Activated CD8-positive, alpha-beta T cell treated with anti-CD3 and anti-CD28 coated beads, Interleukin-2, amount 10 ng/mL, durations not matched to agents 7 days and 5 days (primary cell): ENCODE results near the gene ODAPH. TPM values are rescaled to one million over a fixed set of nuclear protein-coding genes. Genes with fewer than 3 reads are reported as not detected.
"Not testable (repeated sequence)": the region's sequence is repeated elsewhere in the genome, so short reads cannot be mapped to it uniquely, and the experiment has no call there.

ENCODE experiments used
- ATAC-seq: fragments of 150-1000 bp; cut with Tn5 transposase; one replicate; pipeline ENCODE4 v1.10.0; 2021; ENCODE audit warnings: moderate library complexity
- CTCF ChIA-PET: fragments of 350-600 bp; sonication (Branson Sonifier 250); formaldehyde crosslinking; loops from one replicate; lab custom pipeline; 2021; ENCODE audit warnings: antibody characterized with exemption; lab: Charles Lee
- POLR2A ChIA-PET: fragments of 350-600 bp; sonication (Branson Sonifier 250); formaldehyde crosslinking; loops from one replicate; lab custom pipeline; 2021; ENCODE audit warnings: antibody characterized with exemption; lab: Charles Lee
- DNase-seq: peaks from one replicate; pipeline ENCODE4 v3.0.0-alpha.2; 2020
- H3K27ac Mint-ChIP-seq: one replicate; pipeline ENCODE4 v1.8.0; 2021; ENCODE audit warnings: mild to moderate bottlenecking, mixed read lengths
- H3K27me3 Mint-ChIP-seq: one replicate; pipeline ENCODE4 v1.8.0; 2021; ENCODE audit warnings: low read depth, mixed read lengths
- H3K36me3 Mint-ChIP-seq: one replicate; pipeline ENCODE4 v1.8.0; 2021; ENCODE audit warnings: low read depth, mixed read lengths
- H3K4me1 Mint-ChIP-seq: one replicate; pipeline ENCODE4 v1.8.0; 2021; ENCODE audit warnings: low read depth, mixed read lengths
- H3K4me3 Mint-ChIP-seq: one replicate; pipeline ENCODE4 v1.8.0; 2021; ENCODE audit warnings: mild to moderate bottlenecking, mixed read lengths
- H3K9me3 Mint-ChIP-seq: one replicate; pipeline ENCODE4 v1.8.0; 2022; ENCODE audit warnings: mixed read lengths; ENCODE audit not compliant: insufficient read depth
- total RNA-seq, 2 experiments: library from RNA; stranded (reverse); gene quantifications; one replicate each; pipeline ENCODE4 v1.2.3, GENCODE V29; 2021

ODAPH gene
- total RNA-seq, 2 experiments from 2014 or later = not detected

- CTCF ChIA-PET = no interaction called here
- POLR2A ChIA-PET = interaction anchor here (0.6 kb wide), 1 partner anchor 406 kb away, joined by 4 read pairs; no protein-coding TSS in a partner anchor
- no peak for ATAC-seq
These were observed 30.8 kb upstream of the ODAPH start for GRCh38 chr4:75525086-75525485.

GRCh38 chr4:75525910-75526309 lies 30.0 kb upstream of the ODAPH start:
- H3K4me3 Mint-ChIP-seq = no peak overlapping the region
- H3K36me3 Mint-ChIP-seq = peaks cover 49% of the 10 kb centered on the region
- CTCF ChIA-PET = interaction anchor here (1.3 kb wide), 1 partner anchor 12 kb away, joined by 3 read pairs; no protein-coding TSS in a partner anchor
- no peaks in the 10 kb centered on the region for H3K4me1 Mint-ChIP-seq
- H3K9me3 Mint-ChIP-seq = no peaks in the 10 kb centered on the region
- ATAC-seq (no peak), DNase-seq (no peak)
- H3K27me3 Mint-ChIP-seq = no peaks in the 10 kb centered on the region
- POLR2A ChIA-PET = interaction anchor here (0.8 to 2.1 kb wide), 2 partner anchors 11 to 13 kb away, joined by 3 to 13 read pairs; partner anchors contain the start of genes RCHY1 and THAP6
- no peak overlapping the region for H3K27ac Mint-ChIP-seq

More at GRCh38 chr4:75525086-75525485, 30.8 kb upstream of the ODAPH start:
- no peak for DNase-seq
- no peaks in the 10 kb centered on the region for H3K27me3 Mint-ChIP-seq
- H3K27ac Mint-ChIP-seq = no peak overlapping the region
- peaks cover 1% of the 10 kb centered on the region for H3K4me1 Mint-ChIP-seq
- H3K4me3 Mint-ChIP-seq = no peak overlapping the region
- peaks cover 48% of the 10 kb centered on the region for H3K36me3 Mint-ChIP-seq
- H3K9me3 Mint-ChIP-seq = no peaks in the 10 kb centered on the region

GRCh38 chr4:75527482-75527881 lies 28.4 kb upstream of the ODAPH start:
- Mint-ChIP-seq H3K4me1 (no peaks in the 10 kb centered on the region), H3K4me3 (no peak overlapping the region), H3K9me3 (no peaks in the 10 kb centered on the region), H3K27ac (no peak overlapping the region), H3K27me3 (no peaks in the 10 kb centered on the region), H3K36me3 (peaks cover 54% of the 10 kb centered on the region)
- ATAC-seq = no peak
- no peak for DNase-seq
- CTCF ChIA-PET = interaction anchor here (1.0 to 2.2 kb wide), 3 partner anchors 12 to 92 kb away, joined by 3 to 8 read pairs (median 4); partner anchors contain the start of genes RCHY1 and THAP6
- POLR2A ChIA-PET = interaction anchor here (2.1 kb wide), 1 partner anchor 13 kb away, joined by 13 read pairs; the partner anchor contains the start of genes RCHY1 and THAP6

GRCh38 chr4:75530556-75531322 lies 25.1 kb upstream of the ODAPH start:
- Mint-ChIP-seq H3K4me1 (no peaks in the 10 kb centered on the region), H3K4me3 (no peak overlapping the region), H3K27ac (no peak overlapping the region), H3K27me3 (no peaks in the 10 kb centered on the region), H3K9me3 (no peaks in the 10 kb centered on the region), H3K36me3 (peaks cover 58% of the 10 kb centered on the region)
- ChIA-PET CTCF (no interaction called here), POLR2A (interaction anchor here (1.0 kb wide), 1 partner anchor 16 kb away, joined by 3 read pairs; no protein-coding TSS in a partner anchor)
- ATAC-seq (no peak), DNase-seq (no peak)

GRCh38 chr4:75531536-75532143 lies 24.2 kb upstream of the ODAPH start:
- POLR2A ChIA-PET = interaction anchor here (1.0 kb wide), 1 partner anchor 17 kb away, joined by 3 read pairs; no protein-coding TSS in a partner anchor
- H3K4me1 Mint-ChIP-seq, CTCF ChIA-PET, DNase-seq, ATAC-seq, H3K9me3 Mint-ChIP-seq, H3K27me3 Mint-ChIP-seq, H3K27ac Mint-ChIP-seq, H3K4me3 Mint-ChIP-seq: not testable (repeated sequence)
- peaks cover 54% of the 10 kb centered on the region for H3K36me3 Mint-ChIP-seq

- ATAC-seq, H3K4me1 Mint-ChIP-seq, H3K4me3 Mint-ChIP-seq, CTCF ChIA-PET, DNase-seq, H3K27me3 Mint-ChIP-seq, H3K27ac Mint-ChIP-seq, H3K9me3 Mint-ChIP-seq, POLR2A ChIA-PET: not testable (repeated sequence)
- peaks cover 45% of the 10 kb centered on the region for H3K36me3 Mint-ChIP-seq
These were observed 22.5 kb upstream of the ODAPH start for GRCh38 chr4:75533339-75533887.

GRCh38 chr4:75533926-75534325 lies 21.9 kb upstream of the ODAPH start:
- DNase-seq, H3K4me3 Mint-ChIP-seq: not testable (repeated sequence)

GRCh38 chr4:75537308-75537707 lies 18.6 kb upstream of the ODAPH start:
- ATAC-seq, POLR2A ChIA-PET, H3K4me1 Mint-ChIP-seq, H3K4me3 Mint-ChIP-seq, H3K27ac Mint-ChIP-seq, DNase-seq, H3K9me3 Mint-ChIP-seq, H3K27me3 Mint-ChIP-seq: not testable (repeated sequence)
- peaks cover 23% of the 10 kb centered on the region for H3K36me3 Mint-ChIP-seq
- CTCF ChIA-PET = interaction anchor here (1.3 kb wide), 1 partner anchor 11 kb away, joined by 3 read pairs; no protein-coding TSS in a partner anchor

More at GRCh38 chr4:75533926-75534325, 21.9 kb upstream of the ODAPH start:
- H3K9me3 Mint-ChIP-seq, ATAC-seq, H3K4me1 Mint-ChIP-seq, CTCF ChIA-PET, POLR2A ChIA-PET, H3K27ac Mint-ChIP-seq, H3K27me3 Mint-ChIP-seq: not testable (repeated sequence)
- H3K36me3 Mint-ChIP-seq = peaks cover 45% of the 10 kb centered on the region

GRCh38 chr4:75542824-75543223 lies 13.0 kb upstream of the ODAPH start:
- no peak overlapping the region for H3K4me3 Mint-ChIP-seq
- ChIA-PET CTCF (no interaction called here), POLR2A (no interaction called here)
- no peaks in the 10 kb centered on the region for H3K4me1 Mint-ChIP-seq
- ATAC-seq (no peak), DNase-seq (no peak)
- peaks cover 5% of the 10 kb centered on the region for H3K36me3 Mint-ChIP-seq
- no peaks in the 10 kb centered on the region for H3K27me3 Mint-ChIP-seq
- H3K9me3 Mint-ChIP-seq = no peaks in the 10 kb centered on the region
- H3K27ac Mint-ChIP-seq = no peak overlapping the region

GRCh38 chr4:75544220-75544619 lies 11.6 kb upstream of the ODAPH start:
- H3K27ac Mint-ChIP-seq, ATAC-seq, POLR2A ChIA-PET, CTCF ChIA-PET, H3K4me3 Mint-ChIP-seq, H3K36me3 Mint-ChIP-seq, DNase-seq, H3K9me3 Mint-ChIP-seq, H3K4me1 Mint-ChIP-seq, H3K27me3 Mint-ChIP-seq: not testable (repeated sequence)

GRCh38 chr4:75544870-75545269 lies 11.0 kb upstream of the ODAPH start:
- POLR2A ChIA-PET = no interaction called here
- H3K4me3 Mint-ChIP-seq = no peak overlapping the region

More at GRCh38 chr4:75544870-75545269, 11.0 kb upstream of the ODAPH start:
- CTCF ChIA-PET = no interaction called here
- H3K36me3 Mint-ChIP-seq = peaks cover 2% of the 10 kb centered on the region
- no peaks in the 10 kb centered on the region for H3K9me3 Mint-ChIP-seq
- H3K4me1 Mint-ChIP-seq = no peaks in the 10 kb centered on the region
- H3K27me3 Mint-ChIP-seq = no peaks in the 10 kb centered on the region
- no peak overlapping the region for H3K27ac Mint-ChIP-seq
- ATAC-seq (no peak), DNase-seq (no peak)
